OCI-LY7 (cell line): Measurements from ENCODE around the gene ESR2.

ENCODE experiments used
- EZH2phosphoT487 ChIP-seq: fragments of 200-600 bp; sonication (generic); IDR thresholded peaks from 2 replicates; pipeline ENCODE4 v1.6.1; 2018; ENCODE audit warnings: low read depth, borderline replicate concordance, mild to moderate bottlenecking, mixed run types, antibody characterized with exemption, low read length, moderate library complexity, mixed read lengths
- TF ChIP-seq, protein P1 (sequence below): fragments of 200-600 bp; sonication (generic); conservative IDR thresholded peaks from 2 replicates; pipeline ENCODE4 v1.5.1; 2014; ENCODE audit warnings: mild to moderate bottlenecking, antibody characterized with exemption, low read length, moderate library complexity, mixed read lengths

DNA sequence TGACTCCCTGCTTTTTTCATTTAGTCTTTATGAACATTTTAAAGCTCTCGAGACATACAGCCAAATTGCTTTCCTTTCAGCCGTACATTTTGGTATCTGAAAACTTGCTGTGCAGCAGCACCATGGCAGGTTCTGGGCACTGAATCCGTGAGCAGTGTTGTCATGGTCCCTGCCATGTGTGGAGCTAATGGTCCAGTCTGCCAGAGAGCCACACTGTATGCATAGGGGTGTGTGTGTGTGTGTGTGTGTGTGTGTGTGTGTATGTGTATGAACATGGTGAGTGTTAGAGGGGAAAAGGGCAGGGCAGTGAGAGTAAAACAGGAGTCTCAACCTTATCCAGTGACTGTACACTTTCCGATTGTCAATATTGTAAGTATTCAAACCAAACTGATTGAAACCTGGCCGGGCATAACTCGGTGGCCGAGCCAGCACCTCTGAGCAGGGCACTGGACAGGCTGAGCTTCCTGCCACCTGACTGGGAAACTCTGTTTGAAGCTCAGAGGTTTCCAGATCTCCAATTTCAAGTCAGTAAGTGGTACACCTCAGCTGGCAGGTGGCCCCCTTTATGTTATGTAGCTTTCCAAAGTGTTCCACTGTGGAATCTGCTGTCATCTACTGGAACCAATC is 110.0 kb downstream of the ESR2 start:
- TF ChIP-seq, protein P1, sequence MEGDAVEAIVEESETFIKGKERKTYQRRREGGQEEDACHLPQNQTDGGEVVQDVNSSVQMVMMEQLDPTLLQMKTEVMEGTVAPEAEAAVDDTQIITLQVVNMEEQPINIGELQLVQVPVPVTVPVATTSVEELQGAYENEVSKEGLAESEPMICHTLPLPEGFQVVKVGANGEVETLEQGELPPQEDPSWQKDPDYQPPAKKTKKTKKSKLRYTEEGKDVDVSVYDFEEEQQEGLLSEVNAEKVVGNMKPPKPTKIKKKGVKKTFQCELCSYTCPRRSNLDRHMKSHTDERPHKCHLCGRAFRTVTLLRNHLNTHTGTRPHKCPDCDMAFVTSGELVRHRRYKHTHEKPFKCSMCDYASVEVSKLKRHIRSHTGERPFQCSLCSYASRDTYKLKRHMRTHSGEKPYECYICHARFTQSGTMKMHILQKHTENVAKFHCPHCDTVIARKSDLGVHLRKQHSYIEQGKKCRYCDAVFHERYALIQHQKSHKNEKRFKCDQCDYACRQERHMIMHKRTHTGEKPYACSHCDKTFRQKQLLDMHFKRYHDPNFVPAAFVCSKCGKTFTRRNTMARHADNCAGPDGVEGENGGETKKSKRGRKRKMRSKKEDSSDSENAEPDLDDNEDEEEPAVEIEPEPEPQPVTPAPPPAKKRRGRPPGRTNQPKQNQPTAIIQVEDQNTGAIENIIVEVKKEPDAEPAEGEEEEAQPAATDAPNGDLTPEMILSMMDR, result no peak
- no peak for TF ChIP-seq EZH2phosphoT487
